ENCODE measurements around the gene CDKL2. TPM values are rescaled to one million over a fixed set of nuclear protein-coding genes. Genes with fewer than 3 reads are reported as not detected.

The CDKL2 gene
- total and polyA plus RNA-seq, 2 of the 8 experiments (the other 6 are each of a cell fraction or from before 2014, with no cell fraction given), result 1.4 to 2.1 TPM

- H3K23ac ChIP-seq (ENCODE audit: insufficient read length), result no peak within 1 kb of the TSS
- CTCF ChIA-PET (ENCODE audit: partially characterized antibody), result interaction anchor here (0.7 to 2.6 kb wide), 9 partner anchors 9 to 43 kb away, joined by 3 to 11 read pairs (median 4); no protein-coding TSS in a partner anchor
- no peak within 1 kb of the TSS for H3K9ac ChIP-seq (replicated peaks in 1 of 4; ENCODE audit: extremely low read depth in 1 of 4, low read depth in 3 of 4, low read length in 3 of 4)
- H3K27me3 ChIP-seq (replicated peaks in 1 of 4; ENCODE audit: control insufficient read depth in 3 of 4, extremely low read depth in 1 of 4, insufficient read depth in 3 of 4, low read length in 3 of 4), result no peaks in the 10 kb centered on the region
- H3K4ac ChIP-seq (replicated peaks; ENCODE audit: insufficient read length, low read depth, low read length), result no peak within 1 kb of the TSS
- H3K79me1 ChIP-seq (ENCODE audit: low read depth, low read length), result no peaks in the 10 kb centered on the region
- H4K8ac ChIP-seq (ENCODE audit: extremely low read depth, insufficient read depth, low read length), result no peak within 1 kb of the TSS
- H4K91ac ChIP-seq (replicated peaks; ENCODE audit: insufficient read length, low read length), result no peak within 1 kb of the TSS
- H4K5ac ChIP-seq (ENCODE audit: insufficient read length, low read depth, low read length), result no peak within 1 kb of the TSS
- H2BK5ac ChIP-seq (ENCODE audit: low read depth, low read length), result no peak within 1 kb of the TSS
- no peak within 1 kb of the TSS for H2BK20ac ChIP-seq (ENCODE audit: low read length)
- no peak within 1 kb of the TSS for H2BK120ac ChIP-seq (replicated peaks; ENCODE audit: low read depth, low read length)
- POLR2A ChIA-PET (ENCODE audit: partially characterized antibody), result interaction anchor here (0.9 kb wide), 1 partner anchor 10 kb away, joined by 5 read pairs; no protein-coding TSS in a partner anchor
- no peaks in the 10 kb centered on the region for H3K4me1 ChIP-seq (replicated peaks in 1 of 4; ENCODE audit: control insufficient read depth in 3 of 4, insufficient read depth in 4 of 4, low read length in 3 of 4)
- no peak within 1 kb of the TSS for H2AK5ac ChIP-seq (ENCODE audit: low read depth, low read length)
- no peaks in the 10 kb centered on the region for H3K36me3 ChIP-seq (ENCODE audit: control insufficient read depth in 2 of 4, insufficient read depth in 4 of 4, low read length in 3 of 4)
- 77% methylated on average over 9 of the region's 9 CpGs; no CpG with 5 or more reads in 1 of the 2 experiments for WGBS, 2 experiments (ENCODE audit: extremely low coverage in 1 of 2, insufficient coverage in 1 of 2, insufficient read length in 1 of 2, insufficient replicate concordance in 2 of 2, low coverage in 1 of 2, low lambda C conversion rate in 2 of 2, missing lambda C conversion rate in 1 of 2)
- no peak within 1 kb of the TSS for H3K18ac ChIP-seq (ENCODE audit: extremely low read depth, low read length)
- H3K27ac ChIP-seq (ENCODE audit: low read depth, low read length), result no peak within 1 kb of the TSS
- no peak within 1 kb of the TSS for H3K14ac ChIP-seq (ENCODE audit: insufficient read length)
- no peaks in the 10 kb centered on the region; the same call in 1 of the 2 replicates for H3K23me2 ChIP-seq (ENCODE audit: low read depth, low read length)
- FAIRE-seq, result no peak
- no peak within 1 kb of the TSS for H3K4me2 ChIP-seq (ENCODE audit: insufficient read depth in 1 of 2, low read depth in 2 of 2, low read length in 2 of 2)
- H2BK15ac ChIP-seq (ENCODE audit: low read length), result no peak within 1 kb of the TSS
- no peak within 1 kb of the TSS for H2BK12ac ChIP-seq (ENCODE audit: low read depth, low read length)
- DNase-seq (ENCODE audit: low read depth in 1 of 2, low spot score in 2 of 2), result no peak
- no peak within 1 kb of the TSS for H3K56ac ChIP-seq (replicated peaks; ENCODE audit: insufficient read length, low read depth, low read length)
- no peaks in the 10 kb centered on the region for H3K79me2 ChIP-seq (ENCODE audit: control insufficient read depth in 1 of 2, insufficient read depth in 2 of 2, low read length in 2 of 2)
- 0 out of 2 replicates have a peak within 1 kb of the TSS, but pooled peaks have one; percentile 6 for H2AFZ ChIP-seq (ENCODE audit: low read length)
- no peaks in the 10 kb centered on the region for H4K20me1 ChIP-seq (replicated peaks in 1 of 2; ENCODE audit: control insufficient read depth in 1 of 2, insufficient read depth in 2 of 2, low read length in 2 of 2)
- H3K4me3 ChIP-seq (ENCODE audit: extremely low read depth in 1 of 4, insufficient read depth in 2 of 4, low read depth in 3 of 4, low read length in 4 of 4), result no peak within 1 kb of the TSS
- H3K9me3 ChIP-seq (ENCODE audit: insufficient read depth in 2 of 2, low read depth in 1 of 2, low read length in 1 of 2), result no peaks in the 10 kb centered on the region
- TF ChIP-seq FOSL1 (IDR thresholded peaks at IDR 0.05; ENCODE audit: insufficient read depth, low read depth, low read length), result no peak
- TF ChIP-seq RNF2 (IDR thresholded peaks at IDR 0.05; ENCODE audit: borderline replicate concordance, low read depth, low read length, missing control alignments, poor library complexity, severe bottlenecking), result no peak
- TF ChIP-seq SUZ12 (IDR thresholded peaks at IDR 0.05; ENCODE audit: low read length), result no peak
Observed at GRCh38 chr4:75555294-75556164, 74.8 kb downstream of the CDKL2 start, which contains the start of gene ODAPH. TSS of gene ODAPH (plus strand) at chr4:75556066. CDS start at chr4:75556083, 17 bp downstream.

Data from H1 (cell line).